Thymus (tissue), 11 donors: ENCODE results near the gene EPYC. TPM values are rescaled to one million over a fixed set of nuclear protein-coding genes. Genes with fewer than 3 reads are reported as not detected.
"Not testable (repeated sequence)": the region's sequence is repeated elsewhere in the genome, so short reads cannot be mapped to it uniquely, and the experiment has no call there.

Experiments used
- DNase-seq, 9 donors: peaks; one replicate each; pipeline ENCODE4 v3.0.0-alpha.2; 2013; ENCODE audit warnings: low spot score in 9 of 9, low read depth in 6 of 9, missing footprints in 1 of 9
- H3K27ac ChIP-seq, 2 donors: one replicate each; pipeline ENCODE4 v1.5.1; 2013; ENCODE audit warnings: control low read depth in 1 of 2, low read depth in 1 of 2, low read length in 1 of 2, mild to moderate bottlenecking in 1 of 2, moderate library complexity in 1 of 2
- H3K27me3 ChIP-seq, 2 donors: one replicate each; pipeline ENCODE4 v1.5.1; 2013; ENCODE audit warnings: low read length in 1 of 2; ENCODE audit not compliant: control insufficient read depth in 2 of 2, insufficient read depth in 1 of 2
- H3K36me3 ChIP-seq, 2 donors: one replicate each; pipeline ENCODE4 v1.5.1; 2013; ENCODE audit warnings: low read length in 1 of 2, mild to moderate bottlenecking in 1 of 2, moderate library complexity in 1 of 2; ENCODE audit not compliant: control insufficient read depth in 2 of 2, insufficient read depth in 2 of 2
- H3K4me1 ChIP-seq, 2 donors: one replicate each; pipeline ENCODE4 v1.5.1; 2013; ENCODE audit warnings: low read length in 2 of 2; ENCODE audit not compliant: control insufficient read depth in 2 of 2, insufficient read depth in 2 of 2
- H3K4me3 ChIP-seq, 2 donors: one replicate each; pipeline ENCODE4 v1.5.1; 2013; ENCODE audit warnings: low read length in 2 of 2, control low read depth in 1 of 2, mild to moderate bottlenecking in 1 of 2
- H3K9me3 ChIP-seq, 2 donors: one replicate each; pipeline ENCODE4 v1.5.1; 2013; ENCODE audit warnings: low read length in 1 of 2, mild to moderate bottlenecking in 1 of 2; ENCODE audit not compliant: control insufficient read depth in 2 of 2, insufficient read depth in 1 of 2
- WGBS: extraction: QIAGEN DNeasy Blood & Tissue Kit; methylation state at CpG from one replicate; pipeline ENCODE4 v1.1.7; 2013; 5-methylcytosine and 5-hydroxymethylcytosine counted together
- polyA plus RNA-seq: library from polyadenylated mRNA; stranded (reverse); fragments of 200-250 nt; gene quantifications from one replicate; pipeline ENCODE4 v1.2.3, GENCODE V29; 2013
- total RNA-seq: library from RNA; stranded (reverse); fragments of 120-200 nt; gene quantifications from one replicate; pipeline ENCODE4 v1.2.4, GENCODE V29; 2013
- donor health status: healthy.

Gene EPYC
- total and polyA plus RNA-seq, 2 donors = 0.14 to 0.25 TPM

- Histone ChIP-seq H3K4me1 (no peaks in the 10 kb centered on the region), H3K27ac (no peak overlapping the region), H3K36me3 (no peaks in the 10 kb centered on the region), H3K27me3 (no peaks in the 10 kb centered on the region), H3K9me3 (no peaks in the 10 kb centered on the region), H3K4me3 (no peak overlapping the region)
- WGBS = 97% methylated on average over 2 of the region's 2 CpGs
- no peak for DNase-seq
These were observed 4.8 kb downstream of the EPYC start for GRCh38 chr12:90999966-91000365.

- no peak overlapping the region for H3K4me3 ChIP-seq
- no peaks in the 10 kb centered on the region for H3K9me3 ChIP-seq
- H3K27me3 ChIP-seq = no peaks in the 10 kb centered on the region
- no peak for DNase-seq
- WGBS = 96% methylated on average over 2 of the region's 2 CpGs
- H3K27ac ChIP-seq = no peak overlapping the region
- H3K36me3 ChIP-seq = no peaks in the 10 kb centered on the region
- H3K4me1 ChIP-seq = no peaks in the 10 kb centered on the region
These were observed 5.2 kb downstream of the EPYC start for GRCh38 chr12:90999527-90999926.

GRCh38 chr12:90995010-90995409, 9.8 kb downstream of the EPYC start:
- no peaks in the 10 kb centered on the region for H3K36me3 ChIP-seq
- no peak overlapping the region for H3K27ac ChIP-seq
- no peak for DNase-seq
- WGBS = 91% methylated on average over 2 of the region's 2 CpGs
- no peak overlapping the region for H3K4me3 ChIP-seq
- no peaks in the 10 kb centered on the region for H3K27me3 ChIP-seq
- no peaks in the 10 kb centered on the region for H3K4me1 ChIP-seq
- no peaks in the 10 kb centered on the region for H3K9me3 ChIP-seq

- Histone ChIP-seq H3K36me3 (no peaks in the 10 kb centered on the region), H3K9me3 (no peaks in the 10 kb centered on the region), H3K4me3 (no peak overlapping the region), H3K27me3 (no peaks in the 10 kb centered on the region), H3K27ac (no peak overlapping the region), H3K4me1 (no peaks in the 10 kb centered on the region)
- 96% methylated on average over 3 of the region's 3 CpGs for WGBS
- no peak for DNase-seq
These were observed 12.8 kb downstream of the EPYC start for GRCh38 chr12:90991952-90992465.

- no peak for DNase-seq
- WGBS = 64% methylated on average over 3 of the region's 3 CpGs
- H3K36me3 ChIP-seq = no peaks in the 10 kb centered on the region
These were observed 14.2 kb downstream of the EPYC start for GRCh38 chr12:90990611-90991010.

GRCh38 chr12:90989686-90990111, 15.1 kb downstream of the EPYC start:
- H3K36me3 ChIP-seq = no peaks in the 10 kb centered on the region
- H3K27me3 ChIP-seq = no peaks in the 10 kb centered on the region
- 94% methylated on average over 1 of the region's 1 CpG for WGBS
- no peak overlapping the region for H3K27ac ChIP-seq
- no peak overlapping the region for H3K4me3 ChIP-seq
- no peaks in the 10 kb centered on the region for H3K4me1 ChIP-seq
- peaks cover 0 to 3% of the 10 kb centered on the region in 2 donors for H3K9me3 ChIP-seq
- DNase-seq = no peak

More at GRCh38 chr12:90990611-90991010, 14.2 kb downstream of the EPYC start:
- H3K4me1 ChIP-seq = no peaks in the 10 kb centered on the region
- no peaks in the 10 kb centered on the region for H3K27me3 ChIP-seq
- H3K9me3 ChIP-seq = peaks cover 0 to 3% of the 10 kb centered on the region in 2 donors
- H3K4me3 ChIP-seq = no peak overlapping the region
- H3K27ac ChIP-seq = no peak overlapping the region

- H3K4me3 ChIP-seq = no peak overlapping the region
- H3K9me3 ChIP-seq = peaks cover 0 to 3% of the 10 kb centered on the region in 2 donors
- H3K27ac ChIP-seq = no peak overlapping the region
- H3K27me3 ChIP-seq = no peaks in the 10 kb centered on the region
- no peaks in the 10 kb centered on the region for H3K36me3 ChIP-seq
- DNase-seq = no peak
- no peaks in the 10 kb centered on the region for H3K4me1 ChIP-seq
- WGBS = 95% methylated on average over 1 of the region's 1 CpG
These were observed 17.3 kb downstream of the EPYC start for GRCh38 chr12:90987520-90987919.

- Histone ChIP-seq H3K4me1 (no peaks in the 10 kb centered on the region), H3K9me3 (peaks cover 0 to 3% of the 10 kb centered on the region in 2 donors), H3K36me3 (no peaks in the 10 kb centered on the region), H3K27me3 (no peaks in the 10 kb centered on the region), H3K4me3 (no peak overlapping the region), H3K27ac (no peak overlapping the region)
- no peak for DNase-seq
- 96% methylated on average over 1 of the region's 1 CpG for WGBS
These were observed 17.7 kb downstream of the EPYC start for GRCh38 chr12:90987101-90987500.

- not testable (repeated sequence) for H3K9me3 ChIP-seq, H3K4me1 ChIP-seq, H3K36me3 ChIP-seq, H3K4me3 ChIP-seq, DNase-seq, H3K27ac ChIP-seq, H3K27me3 ChIP-seq
- 89% methylated on average over 3 of the region's 3 CpGs for WGBS
These were observed 19.4 kb downstream of the EPYC start for GRCh38 chr12:90985331-90985730.

GRCh38 chr12:90984114-90984513, 20.7 kb downstream of the EPYC start:
- WGBS = 95% methylated on average over 3 of the region's 3 CpGs
- H3K27me3 ChIP-seq = no peaks in the 10 kb centered on the region
- H3K27ac ChIP-seq = no peak overlapping the region
- no peaks in the 10 kb centered on the region for H3K36me3 ChIP-seq
- no peak for DNase-seq
- H3K9me3 ChIP-seq = peaks cover 0 to 3% of the 10 kb centered on the region in 2 donors
- H3K4me3 ChIP-seq = no peak overlapping the region
- no peaks in the 10 kb centered on the region for H3K4me1 ChIP-seq
